ENCODE data around the gene FGF19.

DNA sequence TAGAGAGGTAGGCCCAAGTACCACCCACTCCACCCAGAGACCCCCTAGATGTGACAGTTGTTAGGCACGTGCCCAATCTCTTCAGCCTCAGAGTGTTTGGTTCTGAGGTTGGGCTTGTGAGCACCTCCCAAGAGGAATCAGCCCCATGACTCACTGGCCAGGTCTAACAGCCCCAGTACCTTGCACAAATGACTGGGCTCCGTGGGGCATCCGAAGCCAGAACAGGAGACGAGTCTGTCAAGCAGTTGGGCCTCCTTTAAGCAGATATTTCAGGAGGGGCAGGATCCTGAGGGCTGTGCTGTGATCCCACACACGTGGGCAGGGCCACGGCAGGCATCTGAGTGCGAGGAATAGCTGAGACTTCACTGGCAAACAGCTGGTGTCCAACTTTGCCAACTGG is 29.1 kb upstream of the FGF19 start:
- TF ChIP-seq, protein P1, sequence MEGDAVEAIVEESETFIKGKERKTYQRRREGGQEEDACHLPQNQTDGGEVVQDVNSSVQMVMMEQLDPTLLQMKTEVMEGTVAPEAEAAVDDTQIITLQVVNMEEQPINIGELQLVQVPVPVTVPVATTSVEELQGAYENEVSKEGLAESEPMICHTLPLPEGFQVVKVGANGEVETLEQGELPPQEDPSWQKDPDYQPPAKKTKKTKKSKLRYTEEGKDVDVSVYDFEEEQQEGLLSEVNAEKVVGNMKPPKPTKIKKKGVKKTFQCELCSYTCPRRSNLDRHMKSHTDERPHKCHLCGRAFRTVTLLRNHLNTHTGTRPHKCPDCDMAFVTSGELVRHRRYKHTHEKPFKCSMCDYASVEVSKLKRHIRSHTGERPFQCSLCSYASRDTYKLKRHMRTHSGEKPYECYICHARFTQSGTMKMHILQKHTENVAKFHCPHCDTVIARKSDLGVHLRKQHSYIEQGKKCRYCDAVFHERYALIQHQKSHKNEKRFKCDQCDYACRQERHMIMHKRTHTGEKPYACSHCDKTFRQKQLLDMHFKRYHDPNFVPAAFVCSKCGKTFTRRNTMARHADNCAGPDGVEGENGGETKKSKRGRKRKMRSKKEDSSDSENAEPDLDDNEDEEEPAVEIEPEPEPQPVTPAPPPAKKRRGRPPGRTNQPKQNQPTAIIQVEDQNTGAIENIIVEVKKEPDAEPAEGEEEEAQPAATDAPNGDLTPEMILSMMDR (IDR thresholded peaks at IDR 0.05), result no peak
- no peak for TF ChIP-seq POLR2A (IDR thresholded peaks at IDR 0.05)

Data from breast epithelium (tissue), 3 donors.